HEK293 (cell line): Measurements from ENCODE around the gene SLC25A19.

Experiments used
- CTCF ChIA-PET: fragments of 350-600 bp; formaldehyde crosslinking; extraction: SDS; loops from one replicate; lab custom pipeline; 2021; ENCODE audit warnings: antibody characterized with exemption; lab: Yijun Ruan, JAX
- POLR2A ChIA-PET: fragments of 300-600 bp; formaldehyde crosslinking; extraction: SDS; loops from one replicate; lab custom pipeline; 2020; ENCODE audit warnings: antibody characterized with exemption, inconsistent platforms; lab: Yijun Ruan, JAX
- H3K27ac ChIP-seq: fragments of 200-500 bp; sonication (Bioruptor generic); 2 replicates; pipeline ENCODE4 v1.5.1; 2014; ENCODE audit warnings: low read depth, low read length, control low read depth, inconsistent platforms; ENCODE audit errors: extremely low read depth
- H3K36me3 ChIP-seq, 2 experiments: fragments of 200-500 bp in 1 of 2; sonication (Bioruptor generic) in 1 of 2; 1 replicate in 1 of 2; 2 replicates in 1 of 2; pipeline ENCODE4 v1.5.1; 2014 to 2017; ENCODE audit warnings: inconsistent platforms in 2 of 2, low read length in 2 of 2; ENCODE audit not compliant: control insufficient read depth in 2 of 2, insufficient read depth in 1 of 2
- H3K4me1 ChIP-seq: fragments of 200-500 bp; sonication (Bioruptor generic); 2 replicates; pipeline ENCODE4 v1.5.1; 2014; ENCODE audit warnings: mild to moderate bottlenecking, low read length, inconsistent platforms; ENCODE audit not compliant: control insufficient read depth, insufficient read depth
- H3K4me3 ChIP-seq: 2 replicates; pipeline ENCODE4 v1.5.1; 2011; ENCODE audit warnings: low read depth, mild to moderate bottlenecking, control low read depth, low read length, moderate library complexity
- H3K9me3 ChIP-seq: fragments of 200-500 bp; sonication (Bioruptor generic); 2 replicates; pipeline ENCODE4 v1.5.1; 2014; ENCODE audit warnings: low read depth, low read length, inconsistent platforms; ENCODE audit not compliant: control insufficient read depth, insufficient read depth
- HIC1 ChIP-seq: fragments of 450-650 bp; formaldehyde crosslinking; IDR thresholded peaks from 2 replicates; pipeline ENCODE4 v1.5.1; 2016; ENCODE audit warnings: missing biosample characterization, missing genetic modification characterization
- HOXC10 ChIP-seq: sonication (generic); formaldehyde crosslinking; IDR thresholded peaks from 2 replicates; pipeline ENCODE4 v1.8.1; 2023; ENCODE audit warnings: mild to moderate bottlenecking, missing genetic modification reagents
- KLF10 ChIP-seq: fragments of 450-650 bp; IDR thresholded peaks from 2 replicates; pipeline ENCODE4 v1.5.1; 2018; ENCODE audit warnings: missing biosample characterization, mild to moderate bottlenecking, missing genetic modification characterization
- KLF16 ChIP-seq: fragments of 450-650 bp; formaldehyde crosslinking; IDR thresholded peaks from 2 replicates; pipeline ENCODE4 v1.5.1; 2017; ENCODE audit warnings: missing biosample characterization, missing genetic modification characterization
- MEIS1 ChIP-seq: sonication (generic); formaldehyde crosslinking; IDR thresholded peaks from 2 replicates; pipeline ENCODE4 v1.8.1; 2022; ENCODE audit warnings: missing genetic modification reagents, mild to moderate bottlenecking, borderline replicate concordance
- OSR2 ChIP-seq: fragments of 450-650 bp; formaldehyde crosslinking; IDR thresholded peaks from 2 replicates; pipeline ENCODE4 v1.5.1; 2016; ENCODE audit warnings: missing biosample characterization, missing genetic modification characterization
- PRDM1 ChIP-seq: fragments of 450-650 bp; formaldehyde crosslinking; IDR thresholded peaks from 2 replicates; pipeline ENCODE4; 2016; ENCODE audit warnings: missing biosample characterization, missing genetic modification characterization
- SCRT1 ChIP-seq: fragments of 450-650 bp; formaldehyde crosslinking; IDR thresholded peaks from 2 replicates; pipeline ENCODE4 v1.5.1; 2016; ENCODE audit warnings: missing biosample characterization, missing genetic modification characterization, borderline replicate concordance
- TSHZ1 ChIP-seq: fragments of 450-650 bp; formaldehyde crosslinking; IDR thresholded peaks from 2 replicates; pipeline ENCODE4 v1.5.1; 2016; ENCODE audit warnings: missing biosample characterization, missing genetic modification characterization, borderline replicate concordance
- ZBTB10 ChIP-seq: fragments of 450-650 bp; formaldehyde crosslinking; IDR thresholded peaks from 2 replicates; pipeline ENCODE4 v1.5.1; 2016; ENCODE audit warnings: missing biosample characterization, missing genetic modification characterization
- ZBTB21 ChIP-seq: fragments of 450-650 bp; formaldehyde crosslinking; IDR thresholded peaks from 2 replicates; pipeline ENCODE4 v1.5.1; 2017; ENCODE audit warnings: missing biosample characterization, missing genetic modification characterization
- ZFP37 ChIP-seq: fragments of 450-650 bp; formaldehyde crosslinking; IDR thresholded peaks from 2 replicates; pipeline ENCODE4 v1.5.1; 2016; ENCODE audit warnings: missing biosample characterization, missing genetic modification characterization
- ZNF121 ChIP-seq: fragments of 450-650 bp; formaldehyde crosslinking; IDR thresholded peaks from 2 replicates; pipeline ENCODE4 v1.5.1; 2016; ENCODE audit warnings: missing biosample characterization, missing genetic modification characterization
- ZNF138 ChIP-seq: fragments of 450-650 bp; formaldehyde crosslinking; IDR thresholded peaks from 2 replicates; pipeline ENCODE4 v1.5.1; 2016; ENCODE audit warnings: missing biosample characterization, missing genetic modification characterization, borderline replicate concordance
- ZNF596 ChIP-seq: fragments of 450-650 bp; IDR thresholded peaks from 2 replicates; pipeline ENCODE4 v1.5.0; 2018; ENCODE audit warnings: missing biosample characterization, mild to moderate bottlenecking, missing genetic modification characterization, moderate library complexity
- ZNF76 ChIP-seq: fragments of 450-650 bp; formaldehyde crosslinking; IDR thresholded peaks from 2 replicates; pipeline ENCODE4; 2016; ENCODE audit warnings: low read depth, missing biosample characterization, missing genetic modification characterization, borderline replicate concordance
- ZXDB ChIP-seq: fragments of 450-650 bp; formaldehyde crosslinking; IDR thresholded peaks from 2 replicates; pipeline ENCODE4 v1.5.1; 2016; ENCODE audit warnings: missing biosample characterization, missing genetic modification characterization

SLC25A19 gene

GRCh38 chr17:75325827-75326225, 36.6 kb upstream of the SLC25A19 start (continued):
- TF ChIP-seq TSHZ1 (tag by site-specific recombination) (no peak), KLF10 (tag by site-specific recombination) (no peak), ZNF76 (tag by site-specific recombination) (no peak), SCRT1 (tag by site-specific recombination) (no peak)

- CTCF ChIA-PET: interaction anchor here (0.7 to 1.5 kb wide), 4 partner anchors 34 to 87 kb away, joined by 3 to 5 read pairs (median 4); partner anchors contain the start of gene MIF4GD
- H3K27ac ChIP-seq: 0 out of 2 replicates have a peak overlapping the region, but pooled peaks have one; percentile 5
These were observed 36.1 kb upstream of the SLC25A19 start for GRCh38 chr17:75325348-75325747.

More at GRCh38 chr17:75325348-75325747, 36.1 kb upstream of the SLC25A19 start:
- Histone ChIP-seq H3K4me1 (peaks cover 5% of the 10 kb centered on the region), H3K4me3 (no peak overlapping the region), H3K36me3 (peaks cover 22% of the 10 kb centered on the region in 2 experiments), H3K9me3 (no peaks in the 10 kb centered on the region)
- TF ChIP-seq MEIS1 (CRISPR knock-in tag) (no peak), ZXDB (tag by site-specific recombination) (no peak), ZBTB21 (tag by site-specific recombination) (no peak), ZFP37 (tag by site-specific recombination) (no peak), PRDM1 (peak; percentile 65; the same call in 1 of the 2 replicates), OSR2 (tag by site-specific recombination) (no peak), KLF16 (no peak), HIC1 (tag by site-specific recombination) (no peak), ZNF138 (no peak), HOXC10 (no peak), ZBTB10 (tag by site-specific recombination) (no peak), ZNF596 (peak; percentile 42; the same call in 1 of the 2 replicates), ZNF121 (tag by site-specific recombination) (no peak)
- POLR2A ChIA-PET: interaction anchor here (1.0 kb wide), 1 partner anchor 80 kb away, joined by 3 read pairs; no protein-coding TSS in a partner anchor
